ENCODE results near the gene DERL2. TPM values are rescaled to one million over a fixed set of nuclear protein-coding genes. Genes with fewer than 3 reads are reported as not detected.
A peak's percentile ranks its signal among the peaks of the same experiment; 100 is the strongest.

The DERL2 gene
- 10 to 100 TPM; 28.2 to 48.8 (median 38.1) TPM for total RNA-seq

DNA sequence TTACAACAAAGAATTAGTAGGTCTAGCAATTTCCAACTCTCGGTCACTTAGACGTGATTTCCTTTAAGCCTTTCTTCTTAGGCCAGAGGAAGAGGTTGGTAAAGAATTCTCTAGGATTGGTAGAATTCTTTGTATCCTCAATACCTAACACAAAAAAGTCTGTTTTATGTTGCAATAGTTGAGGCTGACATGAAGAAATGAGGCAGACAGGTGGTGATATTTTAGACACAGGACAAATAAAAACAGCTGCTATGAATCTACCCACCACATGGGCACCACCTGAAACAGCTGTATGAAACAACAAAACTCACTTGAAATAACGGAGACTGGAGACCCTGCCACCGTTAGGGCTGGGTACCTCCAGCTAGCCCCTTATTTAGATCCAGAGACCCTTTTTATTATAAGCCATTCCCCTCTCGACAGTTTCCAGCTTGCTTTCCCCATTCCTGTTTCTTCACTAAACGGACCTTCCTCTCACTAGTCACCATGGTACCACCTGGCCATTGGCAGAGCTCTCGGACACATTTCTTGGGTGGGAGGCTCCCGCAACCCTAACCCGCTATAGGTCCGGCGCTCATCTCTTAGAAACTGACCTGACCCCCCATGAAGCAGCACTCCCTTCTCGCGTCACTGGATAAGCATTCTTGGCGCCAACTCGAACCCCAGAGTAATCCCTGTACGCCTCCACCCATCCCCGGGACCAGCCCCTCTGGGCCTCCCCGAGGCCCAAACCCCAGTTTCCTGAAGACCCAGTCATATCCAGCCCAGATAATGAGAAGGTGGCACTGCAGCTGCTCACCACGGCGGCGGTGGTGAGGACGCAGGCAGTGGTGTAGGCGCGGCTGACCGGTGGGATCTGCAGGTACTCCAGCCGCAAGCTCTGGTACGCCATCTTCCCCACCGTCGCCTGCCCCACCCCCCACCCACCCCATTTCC, at the start of gene DERL2:
TSS of gene DERL2 (minus strand) at position 909 of the 936 bp plus-strand sequence. CDS start at position 892, 17 bp downstream.
- no peaks in the 10 kb centered on the region for H3K9me3 ChIP-seq
- peak within 1 kb of the TSS; percentile 74 to 97 (median 92) for H3K4me3 ChIP-seq
- peak; percentile 56 for DNase-seq
- TF ChIP-seq, protein P1, sequence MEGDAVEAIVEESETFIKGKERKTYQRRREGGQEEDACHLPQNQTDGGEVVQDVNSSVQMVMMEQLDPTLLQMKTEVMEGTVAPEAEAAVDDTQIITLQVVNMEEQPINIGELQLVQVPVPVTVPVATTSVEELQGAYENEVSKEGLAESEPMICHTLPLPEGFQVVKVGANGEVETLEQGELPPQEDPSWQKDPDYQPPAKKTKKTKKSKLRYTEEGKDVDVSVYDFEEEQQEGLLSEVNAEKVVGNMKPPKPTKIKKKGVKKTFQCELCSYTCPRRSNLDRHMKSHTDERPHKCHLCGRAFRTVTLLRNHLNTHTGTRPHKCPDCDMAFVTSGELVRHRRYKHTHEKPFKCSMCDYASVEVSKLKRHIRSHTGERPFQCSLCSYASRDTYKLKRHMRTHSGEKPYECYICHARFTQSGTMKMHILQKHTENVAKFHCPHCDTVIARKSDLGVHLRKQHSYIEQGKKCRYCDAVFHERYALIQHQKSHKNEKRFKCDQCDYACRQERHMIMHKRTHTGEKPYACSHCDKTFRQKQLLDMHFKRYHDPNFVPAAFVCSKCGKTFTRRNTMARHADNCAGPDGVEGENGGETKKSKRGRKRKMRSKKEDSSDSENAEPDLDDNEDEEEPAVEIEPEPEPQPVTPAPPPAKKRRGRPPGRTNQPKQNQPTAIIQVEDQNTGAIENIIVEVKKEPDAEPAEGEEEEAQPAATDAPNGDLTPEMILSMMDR (IDR thresholded peaks at IDR 0.05): peak in 1 of 6 experiments; percentile 19
- peak in 1 of 4 donors; percentile 35 for TF ChIP-seq POLR2A (IDR thresholded peaks at IDR 0.05)
- 8 to 12% methylated on average over 10 to 16 of the region's 29 CpGs for WGBS, 2 donors
- intact Hi-C loops (cut with DNase I): no loop called here
- no peaks in the 10 kb centered on the region for H3K27me3 ChIP-seq
- peak within 1 kb of the TSS; percentile 98 to 100 (median 100) for H3K27ac ChIP-seq
- H3K4me1 ChIP-seq: peaks cover 16 to 49% (median 21%) of the 10 kb centered on the region in 3 donors
- H3K36me3 ChIP-seq: peaks cover 0 to 68% (median 13%) of the 10 kb centered on the region in 3 donors

DNA sequence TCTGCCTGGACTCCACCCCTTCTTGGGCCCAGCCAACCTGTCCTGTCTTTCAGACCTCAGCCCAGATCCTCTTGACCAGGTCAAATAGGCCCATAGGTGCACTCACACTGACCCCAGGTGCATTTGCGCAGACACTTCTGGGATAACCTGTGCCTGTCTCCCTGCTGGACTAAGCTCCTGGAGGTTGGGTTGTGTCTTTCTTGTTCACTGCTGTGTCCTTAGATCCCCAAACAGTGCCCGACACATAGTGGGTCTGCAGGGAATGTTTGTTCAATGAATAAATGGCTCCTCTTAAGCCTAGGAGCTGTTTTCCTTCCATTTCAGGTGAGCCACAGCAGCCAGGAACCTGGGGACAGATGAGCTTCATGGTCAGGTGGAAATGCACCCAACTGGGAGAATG, 49.5 kb upstream of the DERL2 start:
- Histone ChIP-seq H3K9me3 (no peaks in the 10 kb centered on the region), H3K4me1 (no peaks in the 10 kb centered on the region), H3K27ac (no peak overlapping the region), H3K27me3 (no peaks in the 10 kb centered on the region), H3K36me3 (peaks cover 3 to 99% (median 10%) of the 10 kb centered on the region in 3 donors), H3K4me3 (no peak overlapping the region)
- intact Hi-C loops (cut with DNase I): no loop called here
- 91 to 100% methylated on average over 2 of the region's 2 CpGs for WGBS, 2 donors
- no peak for DNase-seq
- TF ChIP-seq, protein P1 (IDR thresholded peaks at IDR 0.05): no peak
- no peak for TF ChIP-seq POLR2A (IDR thresholded peaks at IDR 0.05)

DNA sequence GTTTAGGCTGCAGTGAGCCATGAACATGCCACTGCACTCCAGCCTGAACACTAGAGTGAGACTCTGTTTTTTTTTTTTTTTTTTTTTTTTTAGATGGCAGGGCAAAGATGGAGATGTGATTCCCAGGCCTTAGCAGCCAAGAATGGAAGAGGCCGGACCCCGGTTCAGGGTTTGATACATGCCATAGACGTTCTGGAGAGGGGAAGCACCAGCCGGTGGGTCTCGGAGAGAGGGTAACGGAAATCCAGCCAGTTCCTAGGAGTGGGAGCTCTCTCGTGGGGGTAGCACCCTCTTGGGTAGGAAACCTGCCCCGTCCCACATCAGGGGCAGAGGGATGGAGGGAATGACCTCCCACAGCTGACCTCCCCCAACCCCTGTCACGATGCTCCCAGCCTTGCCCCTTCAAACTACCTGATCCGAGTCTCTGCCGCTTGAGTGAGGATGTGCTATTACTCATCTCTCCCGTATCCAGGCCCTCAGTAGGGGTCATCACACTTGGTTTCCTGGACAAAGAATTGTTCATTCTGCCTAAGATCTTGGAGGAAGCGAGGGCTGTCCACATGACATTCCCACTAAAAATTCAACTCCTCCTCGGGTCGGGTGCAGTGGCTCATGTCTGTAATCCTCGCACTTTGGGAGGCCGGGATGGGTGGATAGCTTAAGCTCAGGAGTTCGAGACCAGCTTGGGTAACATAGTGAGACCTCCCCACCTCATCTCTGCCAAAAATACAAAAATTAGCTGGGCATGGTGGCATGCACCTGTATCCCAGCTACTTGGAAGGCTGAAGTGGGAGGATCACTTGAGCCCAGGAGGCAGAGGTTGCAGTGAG, 47.7 kb upstream of the DERL2 start:
- H3K27ac ChIP-seq: no peak overlapping the region
- TF ChIP-seq, protein P1 (IDR thresholded peaks at IDR 0.05): no peak
- TF ChIP-seq POLR2A (IDR thresholded peaks at IDR 0.05): no peak
- peaks cover 6 to 93% (median 10%) of the 10 kb centered on the region in 3 donors for H3K36me3 ChIP-seq
- H3K4me3 ChIP-seq: no peak overlapping the region
- H3K4me1 ChIP-seq: no peaks in the 10 kb centered on the region
- intact Hi-C loops (cut with DNase I): no loop called here
- no peak for DNase-seq
- WGBS, 2 donors: 83 to 94% methylated on average over 10 to 16 of the region's 18 CpGs
- no peaks in the 10 kb centered on the region for H3K27me3 ChIP-seq
- H3K9me3 ChIP-seq: no peaks in the 10 kb centered on the region

DNA sequence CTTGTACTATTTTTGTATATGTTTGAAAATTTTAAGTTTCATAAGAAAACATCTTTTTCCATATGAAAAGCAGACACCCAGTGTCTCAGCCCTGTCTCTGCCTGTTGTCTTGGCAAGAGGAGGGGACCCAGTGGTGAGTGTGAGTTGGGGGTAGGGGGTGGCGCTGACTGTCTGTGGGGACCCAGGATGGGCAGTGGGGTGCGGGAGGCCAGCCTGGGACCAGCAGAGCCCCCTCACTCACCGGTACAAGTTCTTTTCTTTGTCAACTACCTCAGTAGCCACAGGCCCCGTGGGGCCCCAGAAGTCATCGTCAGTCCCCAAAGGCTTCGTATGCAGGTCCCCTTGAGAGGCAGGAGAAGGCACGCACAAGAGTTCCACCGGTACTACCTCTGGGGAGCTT, 46.6 kb upstream of the DERL2 start:
- H3K4me3 ChIP-seq: no peak overlapping the region
- no peak overlapping the region for H3K27ac ChIP-seq
- TF ChIP-seq, protein P1 (IDR thresholded peaks at IDR 0.05): no peak
- no peak for TF ChIP-seq POLR2A (IDR thresholded peaks at IDR 0.05)
- H3K27me3 ChIP-seq: no peaks in the 10 kb centered on the region
- intact Hi-C loops (cut with DNase I): no loop called here
- no peaks in the 10 kb centered on the region for H3K9me3 ChIP-seq
- WGBS, 2 donors: 89% methylated on average over 3 of the region's 8 CpGs; no CpG with 5 or more reads in 1 of the 2 donors
- no peak for DNase-seq
- peaks cover 8 to 93% (median 16%) of the 10 kb centered on the region in 3 donors for H3K36me3 ChIP-seq
- peaks cover 0 to 2% (median 0%) of the 10 kb centered on the region in 3 donors for H3K4me1 ChIP-seq
